GM10847 (cell line): ENCODE data around the gene ZCCHC8.

Experiments used
- POLR2A ChIP-seq: IDR thresholded peaks from 2 replicates; pipeline ENCODE4 v1.6.1; 2011; ENCODE audit not compliant: insufficient read length; ENCODE audit errors: extremely low read depth

Gene ZCCHC8

DNA sequence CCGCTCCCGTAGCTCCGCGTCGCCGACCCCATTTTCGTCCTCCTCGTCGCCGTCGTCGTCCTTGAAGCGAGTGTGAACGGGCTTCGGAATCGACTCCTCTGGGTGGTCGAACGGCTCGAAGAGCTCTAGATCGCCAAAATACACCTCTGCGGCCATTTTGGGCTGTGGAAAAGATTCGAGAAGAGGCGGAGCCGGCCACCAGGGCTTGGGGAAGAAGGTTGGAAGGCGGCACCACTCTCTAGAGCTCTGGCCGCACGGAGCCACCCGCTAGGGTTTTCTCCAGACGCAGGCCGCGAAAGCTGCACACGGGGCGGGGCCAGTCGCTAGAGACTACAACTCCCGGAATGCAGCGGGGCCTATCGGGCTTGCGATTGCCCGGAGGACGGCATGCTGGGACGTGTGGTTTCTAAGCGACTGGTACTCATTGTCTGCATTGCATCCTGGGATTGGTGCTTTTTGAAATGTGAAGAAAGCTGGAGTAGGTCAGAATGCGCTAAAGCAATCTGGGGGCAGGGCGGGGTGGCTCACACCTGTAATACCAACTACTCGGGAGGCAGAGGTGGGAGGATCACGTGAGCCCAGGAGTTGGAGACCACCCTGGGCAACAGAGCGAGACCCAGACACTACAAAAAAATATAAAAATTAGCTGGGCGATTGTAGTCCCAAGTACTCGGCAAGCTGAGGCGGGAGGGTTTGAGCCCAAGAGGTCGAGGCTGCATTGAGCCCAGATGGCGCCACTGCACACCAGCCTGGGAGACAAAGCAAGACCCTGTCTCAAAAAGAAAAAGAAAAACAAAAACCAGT lies at the start of gene ZCCHC8:
TSS of gene ZCCHC8 (minus strand) at position 248 of the 804 bp plus-strand sequence. CDS start at position 156, 92 bp downstream.
- TF ChIP-seq POLR2A: peak; percentile 76

GRCh38 chr12:122547330-122547729 lies 46.6 kb upstream of the ZCCHC8 start:
- no peak for TF ChIP-seq POLR2A

GRCh38 chr12:122545855-122546254 lies 45.1 kb upstream of the ZCCHC8 start:
- no peak for TF ChIP-seq POLR2A

GRCh38 chr12:122544537-122544936 lies 43.8 kb upstream of the ZCCHC8 start:
- TF ChIP-seq POLR2A: no peak

GRCh38 chr12:122538496-122538895 lies 37.8 kb upstream of the ZCCHC8 start:
- TF ChIP-seq POLR2A: no peak

DNA sequence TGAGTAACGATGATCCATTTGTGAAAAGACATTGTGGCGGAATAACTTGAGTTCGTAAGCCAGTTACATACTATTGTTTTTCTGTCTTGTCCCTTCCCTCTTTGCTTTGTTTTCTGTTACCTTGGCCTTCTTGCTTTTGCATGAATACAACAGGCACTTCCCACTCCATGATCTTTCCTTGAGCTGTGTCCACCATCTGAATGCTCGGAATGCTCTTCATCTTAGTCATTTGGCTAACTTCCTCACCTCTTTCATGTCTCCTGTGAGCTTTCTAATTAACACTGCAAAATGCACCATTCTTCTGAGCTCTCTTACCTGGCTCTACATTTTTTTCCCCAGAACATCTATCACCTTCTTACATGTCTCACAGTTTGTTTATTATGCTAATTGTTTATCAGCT lies 36.3 kb upstream of the ZCCHC8 start:
- no peak for TF ChIP-seq POLR2A

DNA sequence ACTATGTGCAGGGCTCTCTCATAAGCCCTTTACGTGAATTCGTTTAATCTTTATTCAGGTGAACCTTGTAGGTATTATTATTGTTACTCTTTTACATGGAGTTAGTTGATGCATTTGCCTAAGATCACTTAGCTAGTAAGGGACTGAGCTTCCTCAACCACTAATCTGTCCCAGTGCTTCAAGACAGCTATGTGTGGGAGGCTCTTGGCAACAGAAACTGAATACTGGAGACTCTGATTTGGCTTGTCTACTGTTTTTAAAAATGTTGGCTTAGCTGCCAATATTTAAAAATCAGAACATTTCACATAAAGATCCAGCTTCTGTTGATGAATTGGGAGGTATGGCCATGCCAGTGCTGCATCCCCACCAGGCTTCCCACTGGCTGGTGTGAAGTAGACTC lies 33.1 kb upstream of the ZCCHC8 start:
- TF ChIP-seq POLR2A: no peak

DNA sequence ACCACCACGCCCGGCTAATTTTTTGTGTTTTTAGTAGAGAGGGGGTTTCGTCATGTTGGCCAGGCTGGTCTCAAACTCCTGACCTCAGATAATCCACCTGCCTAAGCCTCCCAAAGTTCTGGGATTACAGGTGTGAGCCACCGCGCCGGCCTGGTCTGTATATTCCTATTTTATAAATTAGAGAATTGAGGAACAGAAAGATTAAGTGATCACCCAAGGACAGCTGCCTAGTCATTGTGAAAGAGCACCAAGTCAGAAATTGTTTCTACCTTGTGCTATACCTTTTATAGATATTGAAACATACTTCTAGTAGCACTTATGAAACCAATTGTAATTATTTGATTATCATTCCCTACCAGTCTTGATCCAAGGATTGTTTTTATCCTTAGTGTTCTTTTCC lies 28.3 kb upstream of the ZCCHC8 start:
- TF ChIP-seq POLR2A: no peak

DNA sequence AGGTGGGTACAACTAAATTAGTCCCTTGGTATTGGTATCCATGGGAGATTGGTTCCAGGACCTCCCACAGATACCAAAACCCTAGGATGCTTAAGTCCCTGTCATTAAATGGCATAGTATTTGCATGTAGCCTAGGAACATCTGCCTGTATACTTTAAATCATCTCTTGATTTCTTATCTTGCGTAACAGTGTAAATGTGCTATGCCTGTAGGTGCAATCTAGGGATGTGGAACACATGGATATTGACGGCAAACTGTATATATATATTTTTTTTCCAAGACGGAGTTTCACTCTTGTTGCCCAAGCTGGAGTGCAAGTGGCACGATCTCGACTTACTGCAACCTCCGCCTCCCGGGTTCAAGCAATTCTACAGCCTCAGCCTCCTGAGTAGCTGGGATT lies 27.9 kb upstream of the ZCCHC8 start:
- TF ChIP-seq POLR2A: no peak

- no peak for TF ChIP-seq POLR2A
Observed at GRCh38 chr12:122527478-122527944, 26.8 kb upstream of the ZCCHC8 start.

- peak; percentile 95 for TF ChIP-seq POLR2A
Observed at GRCh38 chr12:122526683-122527477, 26.1 kb upstream of the ZCCHC8 start, which contains the start of the genes KNTC1 and RSRC2. TSS of gene KNTC1 (plus strand) at chr12:122527249. CDS start at chr12:122530064, 2,815 bp downstream. TSS of gene RSRC2 (minus strand) at chr12:122526936. CDS start at chr12:122526853, 83 bp downstream.

- TF ChIP-seq POLR2A: no peak
Observed at GRCh38 chr12:122523846-122524718, 23.4 kb upstream of the ZCCHC8 start.

- TF ChIP-seq POLR2A: no peak
Observed at GRCh38 chr12:122523280-122523679, 22.5 kb upstream of the ZCCHC8 start.

GRCh38 chr12:122520676-122521075 lies 19.9 kb upstream of the ZCCHC8 start:
- TF ChIP-seq POLR2A: no peak

DNA sequence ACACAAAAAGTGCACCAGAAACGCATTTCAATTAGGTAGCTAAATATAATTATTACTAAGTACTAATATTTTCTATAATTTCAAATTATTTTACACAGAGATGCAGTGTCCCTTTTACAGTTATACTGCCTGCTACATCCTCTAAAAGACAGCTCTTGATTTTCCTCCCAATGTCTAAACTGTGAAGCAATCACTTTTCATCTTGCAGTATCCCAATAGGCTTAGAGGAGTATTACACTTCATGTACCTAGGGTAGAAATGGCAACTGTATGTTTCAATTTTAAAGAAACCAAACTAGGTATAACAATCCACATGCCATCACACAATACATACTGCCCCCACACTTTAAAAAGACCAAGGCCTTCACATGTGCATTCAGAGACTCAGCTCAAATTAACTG lies 18.7 kb upstream of the ZCCHC8 start:
- no peak for TF ChIP-seq POLR2A

DNA sequence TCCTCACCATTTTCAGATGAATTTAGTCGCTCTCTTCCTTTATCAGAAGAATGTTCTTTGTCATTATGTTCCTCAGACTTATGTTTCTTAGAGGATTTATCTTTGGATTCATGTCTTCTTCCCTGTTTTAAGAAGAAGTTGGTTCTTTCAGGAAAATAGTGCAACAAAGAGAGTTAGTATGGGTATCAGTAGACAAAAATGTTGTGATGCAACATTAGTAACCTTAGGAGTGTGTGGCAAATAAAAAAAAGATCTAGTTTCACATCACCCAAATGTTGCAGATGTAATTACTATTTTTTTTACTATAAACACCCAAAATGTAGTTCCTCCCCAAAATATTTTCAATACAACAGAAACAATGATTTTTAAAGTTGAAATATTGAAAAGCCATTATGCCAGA lies 18.2 kb upstream of the ZCCHC8 start:
- no peak for TF ChIP-seq POLR2A

DNA sequence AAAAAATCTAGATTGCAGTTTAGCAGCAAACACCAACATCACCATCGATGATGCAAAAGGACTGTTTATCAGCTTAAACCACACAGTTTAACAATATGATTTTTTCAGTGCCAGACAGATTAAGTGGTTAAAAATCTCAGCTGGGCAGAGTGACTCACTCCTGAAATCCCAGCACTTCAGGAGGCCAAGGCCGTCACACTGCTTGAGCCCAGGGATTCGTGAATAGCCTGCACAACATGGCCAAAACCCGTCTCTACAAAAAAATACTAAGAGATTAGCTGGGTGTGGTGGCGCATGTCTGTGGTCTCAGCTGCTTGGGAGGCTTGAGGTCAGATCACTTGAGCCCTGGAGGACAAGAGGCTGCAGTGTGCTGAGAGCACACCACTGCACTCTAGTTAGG lies 17.1 kb upstream of the ZCCHC8 start:
- TF ChIP-seq POLR2A: no peak
